GM12878 (cell line): ENCODE data around the gene TUBA1B. TPM values are rescaled to one million over a fixed set of nuclear protein-coding genes. Genes with fewer than 3 reads are reported as not detected.

ENCODE experiments used
- BCL11A ChIP-seq: IDR thresholded peaks from 2 replicates; pipeline ENCODE4 v1.6.1; 2011; ENCODE audit warnings: low read depth, low read length
- BCL3 ChIP-seq: IDR thresholded peaks from 2 replicates; pipeline ENCODE4 v1.6.1; 2011; ENCODE audit warnings: borderline replicate concordance, low read depth, mild to moderate bottlenecking, moderate library complexity, low read length; ENCODE audit not compliant: insufficient read depth, poor library complexity, severe bottlenecking
- CEBPB ChIP-seq, 2 experiments: fragments of 150-350 bp in 1 of 2; IDR thresholded peaks; 2 replicates each; pipeline ENCODE4 v1.6.1; 2012 to 2014; ENCODE audit warnings: low read depth in 2 of 2, low read length in 2 of 2, borderline replicate concordance in 1 of 2, inconsistent platforms in 1 of 2
- CREM ChIP-seq: IDR thresholded peaks from 2 replicates; pipeline ENCODE4 v1.6.1; 2014; ENCODE audit warnings: antibody characterized with exemption, low read depth
- CUX1 ChIP-seq: IDR thresholded peaks from 2 replicates; pipeline ENCODE4 v1.6.1; 2012; ENCODE audit warnings: improper control_type of control experiment, low read depth, low read length; ENCODE audit not compliant: insufficient replicate concordance
- ETV6 ChIP-seq, 2 experiments: fragments of 450-650 bp in 1 of 2; IDR thresholded peaks in 1 of 2; conservative IDR thresholded peaks in 1 of 2; 2 replicates each; pipeline ENCODE4 v1.6.1; 2014; ENCODE audit warnings: antibody characterized with exemption in 1 of 2, borderline replicate concordance in 1 of 2, low read depth in 1 of 2, mild to moderate bottlenecking in 1 of 2, moderate library complexity in 1 of 2
- HSF1 ChIP-seq: fragments of 150-350 bp; IDR thresholded peaks from 2 replicates; pipeline ENCODE4 v1.6.1; 2014; ENCODE audit warnings: mild to moderate bottlenecking, low read depth, low read length
- KAT2A ChIP-seq: conservative IDR thresholded peaks from 2 replicates; pipeline ENCODE4 v1.6.1; 2011; ENCODE audit warnings: low read depth, low read length; ENCODE audit not compliant: control insufficient read depth
- NBN ChIP-seq: fragments of 450-650 bp; IDR thresholded peaks from 2 replicates; pipeline ENCODE4 v1.6.1; 2016
- PML ChIP-seq: IDR thresholded peaks from 2 replicates; pipeline ENCODE4 v1.6.1; 2012; ENCODE audit warnings: low read length, inconsistent platforms
- RBBP5 ChIP-seq: fragments of 200-600 bp; sonication (generic); conservative IDR thresholded peaks from 2 replicates; pipeline ENCODE4 v1.6.1; 2016
- SMAD1 ChIP-seq: fragments of 450-650 bp; IDR thresholded peaks from 2 replicates; pipeline ENCODE4 v1.6.1; 2018; ENCODE audit warnings: mild to moderate bottlenecking, low read depth; ENCODE audit not compliant: partially characterized antibody
- SUPT20H ChIP-seq: IDR thresholded peaks from 2 replicates; pipeline ENCODE4 v1.6.1; 2011; ENCODE audit warnings: low read depth, mild to moderate bottlenecking, low read length, moderate library complexity, borderline replicate concordance; ENCODE audit not compliant: control insufficient read depth
- SUZ12 ChIP-seq: fragments of 200-600 bp; sonication (generic); IDR thresholded peaks from one replicate; pipeline ENCODE4 v1.6.1; 2018; ENCODE audit warnings: antibody characterized with exemption, mild to moderate bottlenecking; ENCODE audit not compliant: unreplicated experiment
- USF2 ChIP-seq: IDR thresholded peaks from 2 replicates; pipeline ENCODE4 v1.6.1; 2011; ENCODE audit warnings: low read depth, low read length, improper control_type of control experiment, borderline replicate concordance
- YY1 ChIP-seq: IDR thresholded peaks from 2 replicates; pipeline ENCODE4 v1.6.1; 2011; ENCODE audit warnings: low read depth, mild to moderate bottlenecking, low read length
- polyA plus RNA-seq, 11 experiments: library from polyadenylated mRNA; depleted of rRNA in 4 of 11; unstranded in 6 of 11; stranded (reverse) in 5 of 11; fragments of >200 nt; fragmentation: Nextera tagmentation in 4 of 11; fragmentation: Illumina TruSeq in 1 of 11; extraction: Ambion mirVana in 4 of 11; extraction: Trizol in 1 of 11; gene quantifications; 1 replicate in 1 of 11; 2 replicates in 10 of 11; pipeline versions ENCODE4 v1.2.1 to v1.2.3, GENCODE V29; 2011 to 2016; ENCODE audit warnings: inconsistent platforms in 2 of 11, missing spikeins in 2 of 11, low read depth in 1 of 11
- total RNA-seq, 4 experiments: library from RNA; depleted of rRNA in 3 of 4; stranded (reverse); fragments of >200 nt in 3 of 4; fragmentation: Illumina TruSeq in 1 of 4; extraction: Trizol in 1 of 4; gene quantifications; 2 replicates each; pipeline versions ENCODE4 v1.2.1 to v1.2.3, GENCODE V29; 2013 to 2021

The TUBA1B gene
- total and polyA plus RNA-seq, 10 of the 15 experiments (the other 5 are each of a cell fraction or from before 2014, with no cell fraction given): 2,328 to 4,712 (median 3,552) TPM

- TF ChIP-seq CUX1 (no peak), KAT2A (no peak), CREM (peak; percentile 43), SUZ12 (no peak), RBBP5 (no peak), ETV6 (conservative IDR thresholded peaks at IDR 0.05 in 1 of 2, IDR thresholded peaks at IDR 0.05 in 1 of 2; ENCODE audit: borderline replicate concordance in 1 of 2, low read depth in 1 of 2) (0 out of 4 replicates have a peak, but pooled peaks of 1 of the 2 experiments have one; percentile 12), SMAD1 (peak; percentile 94), HSF1 (no peak), USF2 (no peak), CEBPB (IDR thresholded peaks at IDR 0.05; ENCODE audit: borderline replicate concordance in 1 of 2, low read depth in 2 of 2, low read length in 2 of 2) (no peak), NBN (peak; percentile 69), YY1 (peak; percentile 86), BCL3 (peak; percentile 38), SUPT20H (no peak), PML (peak; percentile 99), BCL11A (no peak)
Measured at GRCh38 chr12:49131051-49131893, at the start of gene TUBA1B (continued).
